LNCAP (cell line): Measurements from ENCODE around the gene CRKL.

Experiments
- CTCF ChIP-seq: fragments of 450-650 bp; IDR thresholded peaks from 2 replicates; pipeline ENCODE4 v1.5.1; 2017; ENCODE audit warnings: mild to moderate bottlenecking

Gene CRKL

GRCh38 chr22:20999350-21000206 lies 82.4 kb downstream of the CRKL start:
- no peak for TF ChIP-seq CTCF

- no peak for TF ChIP-seq CTCF
These were observed 83.2 kb downstream of the CRKL start for GRCh38 chr22:21000207-21000986.

GRCh38 chr22:21000987-21001600 lies 83.9 kb downstream of the CRKL start:
- no peak for TF ChIP-seq CTCF

GRCh38 chr22:21001601-21002325 lies 84.6 kb downstream of the CRKL start, which contains the start of gene THAP7:
Gene THAP7, minus strand, starts transcription at chr22:21002118. Its CDS starts 207 bp downstream, at chr22:21001911.
- no peak for TF ChIP-seq CTCF
